Activated CD8-positive, alpha-beta memory T cell treated with anti-CD3 and anti-CD28 coated beads for 1 hour (primary cell): ENCODE data around the gene CCDC102A.

ENCODE experiments used
- DNase-seq, 2 donors: peaks; one replicate each; pipeline ENCODE4 v3.0.0-alpha.2; 2020; ENCODE audit warnings: low read depth in 1 of 2; ENCODE audit errors: extremely low read depth in 1 of 2

The CCDC102A gene

DNA sequence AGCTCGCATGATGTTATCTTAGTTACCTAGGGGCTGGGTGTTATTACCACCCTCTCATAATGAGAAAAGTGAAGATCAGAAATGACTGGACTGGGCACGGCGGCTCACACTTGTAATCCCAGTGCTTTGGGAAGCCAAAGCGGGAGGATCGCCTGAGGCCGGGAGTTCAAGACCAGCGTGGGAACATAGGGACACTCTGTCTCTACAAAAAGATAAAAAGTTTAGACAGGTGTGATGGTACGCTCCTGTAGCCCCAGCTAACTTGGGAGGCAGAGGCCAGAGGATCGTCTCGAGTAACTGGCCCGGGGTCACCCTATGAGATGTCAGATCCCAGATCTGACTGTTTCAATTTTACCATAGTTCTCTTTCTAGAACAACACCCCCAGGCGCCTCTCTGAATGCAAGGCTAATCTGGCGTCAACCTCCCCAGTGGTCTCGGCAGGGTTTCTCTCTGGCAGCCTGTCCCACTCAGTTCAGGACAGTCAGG lies 1.9 kb upstream of the CCDC102A start:
- no peak for DNase-seq

DNA sequence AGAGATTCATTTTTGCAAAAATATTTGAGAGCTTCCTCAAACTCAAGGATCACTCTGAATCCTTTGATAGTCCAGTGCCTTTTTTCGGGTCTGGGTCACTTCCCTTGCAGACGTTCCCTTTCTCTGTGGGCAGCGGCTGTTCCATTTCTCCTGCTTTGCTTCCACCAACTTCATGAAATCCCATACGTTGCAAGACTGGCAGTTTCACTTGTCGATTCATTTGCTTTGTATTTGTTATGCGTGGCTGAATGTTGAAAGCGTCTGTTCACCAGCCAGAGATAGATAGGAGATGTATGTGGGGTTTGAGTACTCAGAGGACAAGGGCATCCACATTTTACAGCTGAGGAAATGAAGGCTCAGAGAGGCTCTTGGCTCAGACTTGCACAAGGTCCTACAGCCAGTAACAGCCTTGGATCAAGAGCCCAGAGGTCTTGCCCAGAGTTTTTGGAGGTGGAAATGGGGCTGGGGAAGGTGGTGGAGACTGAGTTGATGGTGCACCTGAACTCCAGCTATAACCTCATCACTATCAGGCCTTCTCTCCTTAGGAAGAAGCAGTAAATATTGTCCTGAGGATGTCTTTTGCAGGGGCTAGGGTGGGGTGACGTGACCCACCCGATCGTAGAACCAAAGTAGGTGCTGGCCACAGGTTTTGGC lies 1.3 kb upstream of the CCDC102A start:
- DNase-seq = no peak

DNA sequence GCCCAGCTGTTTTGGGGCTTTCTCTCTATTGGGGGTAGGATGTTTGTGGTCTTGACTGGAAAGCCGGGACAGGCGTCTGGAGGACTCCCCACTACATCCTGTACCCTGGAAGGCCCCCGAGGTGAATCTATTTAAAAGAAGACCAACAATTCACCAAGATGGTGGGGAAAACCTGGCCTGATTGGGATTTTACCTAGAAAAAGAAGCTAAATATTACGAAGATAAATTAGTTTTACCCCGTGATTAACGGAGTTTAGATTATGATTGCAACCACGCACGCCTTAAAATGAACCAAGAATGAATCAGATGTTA lies 779 bp upstream of the CCDC102A start:
- no peak for DNase-seq

DNA sequence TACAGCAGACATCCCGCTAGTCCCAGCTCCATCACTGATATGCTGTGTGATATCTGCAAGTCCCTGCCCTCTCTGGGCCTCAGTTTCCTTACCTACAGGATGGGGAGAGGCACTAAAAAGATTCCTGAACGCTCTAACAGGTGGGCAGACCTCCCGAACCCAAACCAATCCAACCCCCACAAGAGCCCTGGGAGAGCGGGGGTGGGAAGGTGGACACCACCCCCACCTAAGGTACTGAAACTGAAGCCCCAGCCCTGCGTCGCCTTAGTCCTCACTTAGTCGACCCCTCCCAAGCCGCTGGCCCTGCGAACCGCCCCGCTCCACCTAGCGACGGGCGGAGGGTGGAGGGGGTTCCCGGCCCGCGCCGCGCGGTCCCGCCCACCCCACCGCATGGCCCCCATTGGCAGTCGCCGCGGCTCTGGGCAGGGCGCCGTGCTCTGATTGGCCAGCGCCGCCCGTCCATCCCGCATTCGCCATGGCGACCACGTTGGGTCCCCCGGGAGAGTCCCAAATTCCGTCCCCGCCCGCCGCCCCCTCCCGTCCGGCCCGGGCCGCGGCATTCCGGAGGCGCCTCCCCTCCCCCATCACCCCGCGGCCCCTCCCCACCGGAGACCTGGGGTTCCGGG lies 578 bp downstream of the CCDC102A start:
- peak; percentile 69 to 86 for DNase-seq

DNA sequence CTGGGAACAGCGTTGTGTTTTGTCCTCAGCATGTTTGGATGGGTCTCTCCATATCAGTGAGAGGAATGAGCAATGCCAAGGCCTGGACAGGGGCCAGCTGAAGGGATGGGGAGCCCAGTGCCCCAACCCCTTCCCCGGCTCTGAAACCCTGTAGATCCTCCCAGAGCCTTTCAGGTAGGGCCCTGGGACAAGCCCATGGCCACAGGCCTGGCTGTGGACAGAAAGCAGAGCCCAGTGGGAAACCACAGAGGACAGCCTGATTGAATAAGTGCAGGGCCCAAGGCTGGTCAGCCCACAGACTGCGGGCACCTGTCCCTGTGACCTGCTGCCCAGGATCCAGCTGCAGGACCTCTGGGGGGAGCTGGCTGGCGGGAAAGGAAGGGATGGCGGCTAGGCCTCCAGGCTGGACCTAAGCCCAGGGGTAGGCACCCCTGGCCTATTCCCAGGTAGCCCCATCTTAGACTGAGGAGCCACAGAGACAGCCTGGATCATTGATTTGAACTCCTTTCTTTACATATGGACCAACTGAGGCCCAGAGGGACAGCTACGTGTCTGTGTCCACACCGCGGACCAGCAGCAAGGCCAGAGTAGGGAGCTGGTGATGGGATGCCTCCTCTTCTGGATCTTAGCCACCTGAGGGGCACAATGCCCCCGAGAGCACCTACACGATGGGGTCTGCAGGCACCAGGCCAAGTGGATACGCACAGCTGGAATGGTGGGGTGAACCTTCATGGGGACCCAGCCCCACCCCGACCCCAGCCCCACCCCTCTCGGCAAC lies 1.3 kb downstream of the CCDC102A start:
- no peak for DNase-seq

DNA sequence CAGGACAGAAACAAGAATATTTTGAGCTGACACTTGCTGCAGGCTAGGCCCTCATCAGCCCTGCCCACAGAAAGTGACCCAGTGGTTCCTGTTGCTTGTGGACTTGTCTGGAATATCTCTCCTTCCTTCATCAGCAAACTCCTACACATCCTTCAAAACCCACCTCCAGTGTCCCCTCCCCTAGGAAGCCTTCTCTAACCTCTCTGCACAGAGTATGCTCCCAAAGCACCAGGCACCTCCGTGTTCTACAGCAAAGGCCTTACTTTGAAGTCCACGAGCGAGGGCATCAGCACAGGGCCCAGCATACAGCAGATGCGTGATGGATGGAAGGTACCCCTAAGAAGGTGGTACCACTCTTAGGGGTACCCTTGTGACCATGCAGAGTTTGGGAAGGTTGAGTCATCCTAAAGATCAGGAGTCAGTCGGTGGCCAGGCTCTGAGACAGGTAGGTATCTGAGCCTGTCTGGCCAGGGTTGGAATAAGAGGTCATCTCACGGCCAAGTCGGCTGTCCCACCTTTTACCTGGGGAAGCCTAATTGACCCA lies 2.0 kb downstream of the CCDC102A start:
- DNase-seq = no peak

DNA sequence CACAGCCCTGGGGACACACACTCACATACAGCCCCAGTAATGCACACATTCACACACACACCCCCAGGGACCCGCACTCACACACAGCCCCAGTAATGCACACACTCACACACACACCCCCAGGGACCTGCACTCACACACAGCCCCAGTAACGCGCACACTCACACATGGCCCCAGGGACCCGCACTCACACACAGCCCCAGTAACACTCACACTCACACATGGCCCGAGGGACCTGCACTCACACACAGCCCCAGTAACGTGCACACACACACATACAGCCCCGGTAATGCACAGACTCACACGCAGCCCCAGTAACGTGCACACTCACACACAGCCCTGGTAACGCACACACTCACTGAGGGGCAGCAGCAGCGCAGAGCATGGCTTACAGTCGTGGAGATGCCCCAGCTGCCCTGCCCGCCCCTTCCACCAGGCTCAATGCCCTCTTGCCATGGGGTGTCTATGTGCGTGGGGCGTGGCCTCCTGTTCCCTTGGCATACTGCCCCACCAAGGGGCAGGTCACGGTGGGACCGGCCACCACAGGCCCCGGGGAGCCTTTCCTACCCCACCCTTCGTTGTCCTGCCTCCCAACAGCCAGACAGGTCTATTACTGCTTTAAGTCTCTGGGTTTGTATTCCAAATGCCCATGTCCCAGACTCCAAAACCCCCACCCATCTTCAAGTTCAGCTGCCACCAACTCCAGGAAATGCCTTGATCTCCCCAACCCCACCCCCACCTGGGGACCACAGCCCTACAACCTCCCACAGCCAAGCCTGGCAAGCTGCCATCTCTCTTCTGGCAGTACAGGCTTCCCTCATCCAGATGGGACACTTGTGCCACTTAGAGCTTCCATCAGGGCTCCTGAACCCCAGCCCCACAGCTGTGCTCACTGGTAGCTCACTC lies 2.7 kb downstream of the CCDC102A start:
- DNase-seq = no peak

DNA sequence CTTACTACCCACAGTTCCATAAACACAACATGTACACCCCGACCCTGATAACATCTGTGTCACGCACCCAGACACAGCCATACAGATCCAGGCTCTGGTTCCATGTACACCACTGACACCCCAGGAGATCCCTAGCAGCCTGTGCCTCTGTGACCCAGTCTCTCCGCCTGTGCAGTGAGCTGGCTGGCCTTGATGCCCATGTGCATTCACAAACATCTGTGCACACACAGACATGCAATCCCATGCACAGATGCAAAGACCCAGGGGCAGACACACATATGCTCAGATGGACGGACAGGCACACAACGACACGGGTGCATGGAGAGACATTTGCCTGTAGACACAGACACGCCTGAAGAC lies 4.1 kb downstream of the CCDC102A start:
- DNase-seq = no peak

DNA sequence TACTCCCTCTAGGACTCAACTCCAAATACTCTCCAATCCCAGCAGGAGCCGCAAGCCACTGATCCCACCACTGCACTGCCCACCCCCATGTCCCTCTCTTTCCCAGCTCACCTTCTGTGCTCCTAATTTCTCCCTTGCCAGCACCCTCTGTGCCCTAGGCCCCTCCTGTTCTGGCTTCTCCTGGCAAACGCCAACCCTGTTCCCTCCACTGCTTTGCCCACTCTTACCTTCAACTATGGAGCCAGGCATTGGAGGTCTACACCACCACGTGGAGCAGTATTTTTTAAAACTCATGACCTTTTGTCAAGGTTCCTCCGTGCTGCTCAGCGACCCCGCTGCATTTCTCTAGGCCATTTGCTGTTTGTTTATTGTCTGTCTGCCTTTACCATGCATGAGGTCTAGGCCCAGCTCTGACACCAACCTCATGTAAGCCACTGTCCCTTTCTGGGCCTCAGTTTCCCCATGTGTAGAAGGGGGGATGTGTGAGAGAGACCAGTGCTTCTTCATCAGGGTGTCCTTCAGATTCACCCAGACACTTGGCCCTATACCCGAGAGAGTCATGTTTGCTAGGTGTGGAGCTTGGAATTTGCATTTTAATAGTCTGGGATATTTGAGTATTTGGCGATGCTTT lies 4.6 kb downstream of the CCDC102A start:
- no peak for DNase-seq

DNA sequence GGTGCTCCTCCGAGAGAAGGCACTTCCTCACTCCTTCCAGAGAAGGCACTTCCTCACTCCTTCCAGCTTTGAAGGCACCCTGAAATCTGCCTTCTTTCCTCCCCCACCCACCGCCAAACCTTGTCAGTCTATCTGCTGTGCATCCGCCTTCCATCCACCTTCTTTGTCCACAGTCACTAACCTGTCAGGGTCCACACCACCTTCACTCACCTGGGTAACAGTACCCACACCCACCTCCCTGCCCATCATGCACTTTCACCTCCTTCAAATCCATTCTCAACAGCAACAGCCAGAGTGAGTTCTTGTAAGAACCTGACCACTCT lies 5.2 kb downstream of the CCDC102A start:
- DNase-seq = no peak

DNA sequence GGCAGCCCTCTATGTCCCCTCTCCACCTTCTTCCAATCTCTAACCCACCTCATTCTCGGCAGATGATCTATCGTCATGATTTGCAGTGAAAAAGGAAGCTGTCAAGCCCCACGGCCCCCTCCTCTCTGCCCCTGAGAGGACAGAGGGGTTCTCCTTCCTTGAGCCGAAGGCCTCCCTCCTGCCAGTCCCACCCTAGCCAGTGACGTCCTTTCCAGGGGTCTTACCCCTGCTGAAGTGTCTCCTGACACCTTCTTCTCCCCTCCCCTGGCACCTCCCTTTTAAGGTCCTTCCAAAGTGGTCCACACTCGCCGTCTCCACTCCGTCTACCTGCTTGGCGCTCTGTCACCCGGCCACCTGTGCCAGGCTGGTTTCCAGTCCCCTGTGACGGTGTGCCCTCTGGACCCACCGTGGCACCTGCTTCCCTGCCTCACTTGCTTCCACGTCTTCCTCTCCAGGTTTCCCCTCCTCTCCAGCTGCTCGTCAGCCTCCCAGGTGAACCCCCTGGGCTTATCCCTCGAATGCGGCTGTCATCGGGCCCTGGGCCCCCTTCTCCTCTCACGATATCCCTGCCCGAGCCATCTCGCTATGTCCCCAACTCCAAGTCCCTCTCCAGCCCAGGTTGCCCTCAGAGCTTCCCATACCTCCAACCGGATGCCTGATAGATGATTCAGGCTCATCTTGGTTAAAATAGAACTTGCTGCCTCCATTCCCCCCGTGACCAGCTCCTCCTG lies 5.7 kb downstream of the CCDC102A start:
- DNase-seq = no peak

DNA sequence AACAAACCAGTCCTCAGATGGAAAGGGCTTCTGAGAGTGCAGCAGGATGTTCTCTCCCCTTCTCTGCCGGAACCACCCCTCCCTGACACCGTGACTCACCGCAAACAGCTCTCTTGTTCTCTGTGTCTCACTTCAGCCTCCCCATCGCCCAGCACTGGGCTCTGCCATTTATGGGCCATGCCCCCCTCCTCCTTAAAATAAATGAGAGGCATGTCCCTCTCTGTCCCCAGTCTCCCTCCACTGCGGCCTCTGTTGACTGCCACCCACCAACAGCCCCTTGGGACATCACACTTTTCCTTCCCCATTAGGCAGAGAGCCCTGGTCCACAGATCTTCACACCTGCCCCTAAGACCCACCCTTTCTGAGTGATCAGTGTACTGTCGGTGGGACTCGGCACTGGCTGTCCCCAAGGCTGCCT lies 6.3 kb downstream of the CCDC102A start:
- DNase-seq = peak; percentile 56 to 59

DNA sequence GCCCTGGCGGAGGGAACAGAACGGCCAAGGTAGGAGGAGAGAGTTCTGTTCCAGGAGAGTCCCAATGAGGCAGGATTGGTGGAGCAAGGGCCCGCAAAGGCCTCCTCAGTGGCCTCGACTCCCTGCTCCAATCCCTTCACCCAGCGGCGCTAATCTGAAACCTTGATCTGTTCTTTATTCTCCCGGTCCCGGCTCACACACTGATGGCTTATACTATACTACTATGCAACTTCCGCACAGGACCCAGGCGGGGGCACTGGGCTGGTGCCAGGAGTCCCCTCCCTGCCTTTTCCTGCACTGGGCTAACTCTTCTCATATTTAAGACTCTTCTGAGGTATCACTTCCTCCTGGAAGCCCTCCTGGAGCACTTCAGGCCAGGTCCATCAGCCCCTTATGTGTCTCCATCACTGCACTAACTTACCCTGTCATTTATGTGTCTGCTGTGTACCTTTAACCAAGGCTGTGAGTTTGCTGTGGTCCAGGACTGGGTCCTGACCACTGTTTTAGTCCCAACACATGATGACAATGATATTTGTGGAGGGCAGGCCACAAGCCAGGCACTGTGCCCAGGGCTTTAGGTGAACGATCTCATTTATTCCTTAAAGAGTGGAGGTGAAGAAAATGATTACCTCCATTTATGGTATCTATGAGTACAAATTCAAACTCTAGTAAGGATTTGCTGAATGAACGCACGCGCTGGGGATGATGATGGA lies 6.8 kb downstream of the CCDC102A start:
- DNase-seq = no peak

DNA sequence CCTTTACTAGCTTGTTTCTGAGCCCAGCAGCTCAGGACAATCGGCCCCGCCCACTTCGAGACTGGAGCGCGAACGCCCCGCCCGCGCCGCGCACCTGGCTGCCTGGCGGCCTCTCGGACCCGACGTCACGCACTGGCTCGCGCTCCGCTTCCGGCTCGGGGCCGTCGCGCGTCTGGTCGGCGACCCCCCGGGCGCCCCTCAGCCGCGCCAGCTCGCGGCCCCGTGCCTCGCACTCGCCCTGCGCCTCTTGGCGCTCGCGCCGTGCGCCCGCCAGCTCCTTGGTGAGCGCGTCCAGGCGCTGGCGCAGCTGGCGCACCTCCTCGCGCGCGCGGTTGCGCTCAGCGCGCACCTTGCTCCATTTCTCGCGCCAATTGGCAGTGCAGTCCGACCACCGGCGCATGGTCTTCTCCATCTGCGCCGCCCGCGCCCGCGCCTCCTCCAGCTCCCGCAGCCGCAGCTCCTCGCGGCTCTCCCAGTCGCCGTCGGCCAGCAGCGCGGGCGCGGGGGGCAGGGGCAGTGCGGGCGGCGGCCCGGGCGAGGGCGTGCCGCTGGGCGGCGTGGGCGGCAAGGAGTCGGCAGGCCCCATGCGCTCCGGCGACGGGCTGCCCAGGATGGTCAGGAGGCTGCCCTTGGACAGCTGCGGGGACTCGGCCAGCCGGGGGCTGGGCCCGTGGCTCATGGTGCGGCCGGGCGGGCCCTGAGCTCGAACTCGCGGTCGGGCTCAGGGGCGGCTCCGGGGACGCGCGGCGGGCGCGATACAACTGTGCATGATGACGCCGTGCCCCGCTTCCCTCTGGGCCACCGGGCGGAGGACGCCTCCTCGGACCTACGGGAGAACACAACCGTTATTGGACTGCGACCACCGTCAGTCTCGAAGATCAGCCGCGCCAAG lies 7.6 kb downstream of the CCDC102A start:
- DNase-seq = no peak

DNA sequence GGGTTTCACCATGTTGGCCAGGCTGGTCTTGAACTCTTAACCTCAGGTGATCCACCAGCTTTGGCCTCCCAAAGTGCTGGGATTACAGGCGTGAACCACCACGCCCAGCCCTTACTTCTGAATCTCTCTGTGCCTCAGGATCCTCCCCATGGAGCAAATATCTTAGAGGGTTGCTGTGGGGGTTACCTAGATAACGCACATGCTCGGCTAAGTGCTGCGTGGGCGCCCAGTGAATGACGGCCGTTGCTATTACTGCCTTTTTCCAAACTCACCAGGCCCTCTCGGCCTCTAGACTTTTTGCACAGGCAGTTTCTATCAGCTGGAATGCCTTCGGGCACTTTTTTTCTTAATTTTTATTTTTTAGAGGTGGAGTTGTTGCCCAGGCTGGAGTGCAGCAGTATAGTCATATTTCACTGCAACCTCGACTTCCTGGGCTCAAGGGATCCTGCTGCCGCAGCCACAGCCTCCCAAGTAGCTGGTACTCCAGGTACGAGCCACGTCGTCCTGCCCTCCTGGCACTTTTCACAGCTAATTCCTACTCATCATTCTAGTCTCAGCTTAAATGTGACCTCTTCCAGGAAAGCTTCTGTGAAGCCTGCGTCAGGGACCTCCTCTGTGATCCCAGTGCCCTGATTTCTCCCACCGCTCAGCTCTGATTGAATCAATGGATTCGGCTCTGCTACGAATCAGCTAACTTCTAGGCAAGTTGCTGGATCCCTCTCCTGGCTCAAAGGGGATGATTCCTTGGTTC lies 8.6 kb downstream of the CCDC102A start:
- DNase-seq = no peak

DNA sequence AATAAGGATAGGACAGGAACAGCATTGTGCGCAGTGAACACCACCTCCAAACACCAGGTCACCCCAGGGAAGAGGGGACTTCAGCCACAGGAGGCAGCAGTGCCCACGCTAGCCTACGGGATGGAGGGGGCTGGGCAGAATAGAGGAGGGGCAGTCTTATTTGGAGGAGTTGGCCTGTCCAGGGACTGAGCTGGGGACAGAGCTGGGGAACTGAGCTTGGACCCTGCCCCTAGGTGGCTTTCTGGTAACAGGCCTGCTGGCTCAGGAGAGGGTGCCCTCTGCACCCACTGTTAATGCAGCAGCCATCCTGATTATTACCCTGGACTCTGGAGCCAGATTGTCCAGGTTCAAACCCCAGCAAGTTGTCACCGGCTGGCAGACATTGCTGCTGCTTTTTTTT lies 9.3 kb downstream of the CCDC102A start:
- DNase-seq = no peak

DNA sequence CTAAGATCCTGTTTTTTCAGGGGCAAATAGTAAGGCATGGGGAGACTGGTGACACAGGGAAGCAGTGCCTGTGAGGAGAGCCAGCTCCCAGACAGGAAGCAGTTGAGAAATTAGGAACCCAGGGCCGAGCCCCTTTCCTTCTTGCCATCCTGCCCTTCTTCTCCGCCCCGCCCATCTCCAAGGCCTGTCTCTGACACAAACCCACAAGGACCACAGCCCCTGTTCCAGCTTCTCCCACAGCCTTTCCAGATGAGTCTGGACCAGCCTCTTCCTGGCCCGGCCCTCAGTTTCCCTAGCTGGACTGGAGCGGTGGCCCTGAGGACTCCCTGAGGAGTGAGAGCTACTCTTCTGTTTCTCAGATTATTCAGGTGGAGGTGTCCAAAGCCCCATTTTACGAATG lies 9.9 kb downstream of the CCDC102A start:
- DNase-seq = no peak

DNA sequence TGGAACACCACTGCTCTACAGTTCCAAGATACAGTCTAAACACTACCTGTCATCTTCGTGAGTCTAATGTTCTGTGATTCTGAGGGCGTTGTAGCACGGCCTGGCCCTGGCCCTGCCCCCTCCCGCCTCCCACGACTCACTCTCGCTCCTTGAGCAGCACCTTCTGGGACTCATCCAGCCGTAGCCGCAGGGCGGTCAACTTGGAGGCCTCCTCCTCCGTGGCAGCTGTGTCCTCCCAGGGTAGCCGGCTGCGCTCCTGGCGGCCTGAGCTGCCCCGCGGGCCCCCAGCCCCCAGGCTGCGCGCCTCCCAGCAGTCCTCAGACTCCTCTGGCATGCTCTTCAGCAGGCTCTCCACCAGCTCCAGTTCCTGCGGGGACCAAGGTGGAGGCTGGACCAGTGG lies 10.6 kb downstream of the CCDC102A start:
- DNase-seq = no peak
